Prostate gland (tissue), 2 donors: Measurements from ENCODE around the gene KRTAP5-7. TPM values are rescaled to one million over a fixed set of nuclear protein-coding genes. Genes with fewer than 3 reads are reported as not detected.

Experiments
- DNase-seq: peaks from one replicate; pipeline ENCODE4 v3.0.0-alpha.2; 2019; ENCODE audit warnings: low spot score
- H3K27ac ChIP-seq, 2 donors: fragments of 200-600 bp; sonication (generic); 2 replicates each; pipeline ENCODE4 v1.5.1; 2017 to 2019
- H3K27me3 ChIP-seq: fragments of 200-600 bp; sonication (generic); replicated peaks from 2 replicates; pipeline ENCODE4 v1.5.1; 2019; ENCODE audit not compliant: insufficient read depth
- H3K36me3 ChIP-seq, 2 donors: fragments of 200-600 bp; sonication (generic); 1 replicate in 1 of 2; 2 replicates in 1 of 2; pipeline versions ENCODE4 v1.5.1 to v1.8.1; 2017 to 2019
- H3K4me1 ChIP-seq: fragments of 200-600 bp; sonication (generic); replicated peaks from 2 replicates; pipeline ENCODE4 v1.5.1; 2019
- H3K4me3 ChIP-seq, 2 donors: fragments of 200-600 bp; sonication (generic); 2 replicates each; pipeline ENCODE4 v1.5.1; 2017 to 2019
- H3K9me3 ChIP-seq: fragments of 200-600 bp; sonication (generic); 2 replicates; pipeline ENCODE4 v1.5.1; 2017
- CTCF ChIP-seq, 4 experiments: fragments of 200-600 bp in 2 of 4; fragments of 450-650 bp in 2 of 4; sonication (generic) in 2 of 4; IDR thresholded peaks; 1 replicate in 3 of 4; 2 replicates in 1 of 4; pipeline ENCODE4 v1.5.1; 2016 to 2019; ENCODE audit warnings: antibody characterized with exemption in 4 of 4, mild to moderate bottlenecking in 2 of 4, moderate library complexity in 2 of 4
- POLR2A ChIP-seq: fragments of 450-650 bp; IDR thresholded peaks from one replicate; pipeline ENCODE4 v1.6.1; 2016; ENCODE audit warnings: antibody characterized with exemption, mild to moderate bottlenecking
- POLR2AphosphoS5 ChIP-seq: sonication (generic); formaldehyde crosslinking; IDR thresholded peaks from one replicate; pipeline ENCODE4 v1.6.1; 2017; ENCODE audit warnings: antibody characterized with exemption
- WGBS: methylation state at CpG from one replicate; pipeline ENCODE4 v1.1.5; 2018; 5-methylcytosine and 5-hydroxymethylcytosine counted together
- intact Hi-C: fragments of 100-400 bp; cut with DNase I; formaldehyde crosslinking; loops from one replicate; pipeline ENCODE4 v1.14.2; 2022
- total RNA-seq, 2 donors: library from RNA; depleted of rRNA; stranded (reverse); fragments of >200 nt; gene quantifications; one replicate each; pipeline ENCODE4 v1.1.0, GENCODE V29; 2016

Gene KRTAP5-7
- total RNA-seq, 2 donors from 2014 or later = 1.8 TPM; not detected in 1

DNA sequence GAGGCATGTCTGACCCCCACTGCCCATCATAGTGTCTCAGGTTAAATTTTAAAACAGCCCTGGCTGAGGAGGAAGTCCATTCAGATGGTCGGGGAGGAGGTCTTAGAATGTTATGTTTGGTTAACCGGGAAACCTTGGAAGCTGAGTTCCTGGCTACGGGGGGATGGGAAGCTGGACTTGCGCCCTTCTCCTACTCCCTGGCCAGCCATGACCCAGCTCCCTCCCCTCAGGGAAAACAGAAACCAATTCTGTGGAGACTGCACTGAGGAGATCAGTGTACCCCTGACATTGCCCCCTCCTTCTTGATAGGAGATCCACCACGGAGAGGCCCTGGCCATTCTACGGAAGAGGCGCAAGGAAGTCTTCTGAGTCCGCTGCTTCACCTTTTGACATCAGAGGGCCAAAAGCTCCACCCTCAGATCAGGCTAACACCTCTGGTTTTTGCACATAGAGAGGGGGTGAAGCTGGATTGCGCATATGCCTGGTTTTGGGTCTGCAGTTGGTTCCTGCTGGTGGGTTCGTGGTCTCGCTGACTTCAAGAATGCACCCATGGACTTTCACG is 18.4 kb downstream of the KRTAP5-7 start:
- no peaks in the 10 kb centered on the region for H3K36me3 ChIP-seq
- no peaks in the 10 kb centered on the region for H3K27me3 ChIP-seq
- DNase-seq = no peak
- 91% methylated on average over 12 of the region's 12 CpGs for WGBS
- TF ChIP-seq POLR2A (no peak), POLR2AphosphoS5 (no peak), CTCF (IDR thresholded peaks at IDR 0.05) (no peak)
- no peaks in the 10 kb centered on the region for H3K4me1 ChIP-seq
- no peaks in the 10 kb centered on the region for H3K9me3 ChIP-seq
- H3K4me3 ChIP-seq = no peak overlapping the region
- intact Hi-C loops = no loop called here
- H3K27ac ChIP-seq = no peak overlapping the region

GRCh38 chr11:71548120-71548519 is 21.1 kb downstream of the KRTAP5-7 start, which contains the start of gene KRTAP5-9:
Gene KRTAP5-9, plus strand, starts transcription at chr11:71548420. Its CDS starts 238 bp downstream, at chr11:71548658.
- no peak for DNase-seq
- no peak within 1 kb of the TSS for H3K4me3 ChIP-seq
- no peaks in the 10 kb centered on the region for H3K36me3 ChIP-seq
- no peak within 1 kb of the TSS for H3K27ac ChIP-seq
- 79% methylated on average over 5 of the region's 5 CpGs for WGBS
- TF ChIP-seq POLR2AphosphoS5 = no peak
- TF ChIP-seq CTCF (IDR thresholded peaks at IDR 0.05) = no peak
- no peak for TF ChIP-seq POLR2A
- H3K4me1 ChIP-seq = no peaks in the 10 kb centered on the region
- intact Hi-C loops = no loop called here
- H3K9me3 ChIP-seq = no peaks in the 10 kb centered on the region
- no peaks in the 10 kb centered on the region for H3K27me3 ChIP-seq

GRCh38 chr11:71548716-71549151 is 21.7 kb downstream of the KRTAP5-7 start:
- no peak for DNase-seq
- TF ChIP-seq CTCF (IDR thresholded peaks at IDR 0.05) (no peak), POLR2AphosphoS5 (no peak), POLR2A (no peak)
- Histone ChIP-seq H3K36me3 (no peaks in the 10 kb centered on the region), H3K4me1 (no peaks in the 10 kb centered on the region), H3K9me3 (no peaks in the 10 kb centered on the region), H3K27me3 (no peaks in the 10 kb centered on the region), H3K27ac (no peak overlapping the region), H3K4me3 (no peak overlapping the region)
- 65% methylated on average over 2 of the region's 5 CpGs for WGBS
- intact Hi-C loops = no loop called here

GRCh38 chr11:71551711-71552110 is 24.6 kb downstream of the KRTAP5-7 start:
- TF ChIP-seq CTCF (IDR thresholded peaks at IDR 0.05) (no peak), POLR2A (no peak), POLR2AphosphoS5 (no peak)
- no peak for DNase-seq
- no peaks in the 10 kb centered on the region for H3K36me3 ChIP-seq
- intact Hi-C loops = no loop called here
- H3K4me1 ChIP-seq = no peaks in the 10 kb centered on the region
- no peaks in the 10 kb centered on the region for H3K27me3 ChIP-seq
- H3K4me3 ChIP-seq = no peak overlapping the region
- no peaks in the 10 kb centered on the region for H3K9me3 ChIP-seq
- 95% methylated on average over 1 of the region's 1 CpG for WGBS
- H3K27ac ChIP-seq = no peak overlapping the region

DNA sequence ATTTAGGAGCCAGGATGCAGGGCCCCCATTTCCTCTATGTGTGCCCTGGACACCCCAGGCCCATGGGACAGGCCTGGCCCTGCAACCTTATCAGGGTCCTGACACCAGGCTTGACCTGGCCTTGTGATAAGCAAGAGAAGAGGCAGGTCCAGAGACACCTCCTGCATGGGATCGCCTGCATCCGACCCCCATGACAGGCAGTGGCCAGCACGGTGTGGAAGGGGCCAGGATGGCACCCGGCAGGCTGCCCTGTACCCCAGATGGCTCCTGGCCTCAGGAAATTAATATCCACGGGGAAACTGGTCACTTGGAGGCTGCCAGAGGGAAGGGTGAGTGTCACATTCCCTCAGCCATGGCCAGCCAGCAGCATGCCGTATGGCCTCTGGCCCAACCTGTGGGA is 27.9 kb downstream of the KRTAP5-7 start:
- no peak overlapping the region for H3K27ac ChIP-seq
- no peak overlapping the region for H3K4me3 ChIP-seq
- DNase-seq = no peak
- H3K9me3 ChIP-seq = no peaks in the 10 kb centered on the region
- no peak for TF ChIP-seq POLR2AphosphoS5
- TF ChIP-seq POLR2A = no peak
- TF ChIP-seq CTCF (IDR thresholded peaks at IDR 0.05) = no peak
- H3K27me3 ChIP-seq = no peaks in the 10 kb centered on the region
- no peaks in the 10 kb centered on the region for H3K36me3 ChIP-seq
- WGBS = 94% methylated on average over 6 of the region's 6 CpGs
- intact Hi-C loops = no loop called here
- no peaks in the 10 kb centered on the region for H3K4me1 ChIP-seq
